GM18907 (cell line): ENCODE data around the gene TRABD.

Experiments used
- ATAC-seq: cut with Tn5 transposase; IDR thresholded peaks from one replicate; pipeline ENCODE4 v1.9.1; 2021; ENCODE audit warnings: mild to moderate bottlenecking, moderate library complexity; ENCODE audit not compliant: unreplicated experiment

The TRABD gene

GRCh38 chr22:50184902-50185374 is 775 bp upstream of the TRABD start:
- no peak for ATAC-seq

- no peak for ATAC-seq
These were observed 535 bp downstream of the TRABD start for GRCh38 chr22:50186181-50186714.

GRCh38 chr22:50186761-50187523 is 1.2 kb downstream of the TRABD start:
- no peak for ATAC-seq

- no peak for ATAC-seq
These were observed 2.6 kb downstream of the TRABD start for GRCh38 chr22:50188356-50188755.

GRCh38 chr22:50189184-50189848 is 3.6 kb downstream of the TRABD start:
- ATAC-seq, result no peak

- peak; percentile 0 for ATAC-seq
These were observed 4.1 kb downstream of the TRABD start for GRCh38 chr22:50189849-50190181.

- peak; percentile 47 for ATAC-seq
These were observed 4.6 kb downstream of the TRABD start for GRCh38 chr22:50190182-50190940.

GRCh38 chr22:50190941-50191741 is 5.4 kb downstream of the TRABD start:
- ATAC-seq, result peak; percentile 19

GRCh38 chr22:50192436-50193204 is 6.9 kb downstream of the TRABD start:
- ATAC-seq, result no peak

GRCh38 chr22:50193621-50194020 is 7.9 kb downstream of the TRABD start:
- no peak for ATAC-seq

GRCh38 chr22:50194037-50194805 is 8.5 kb downstream of the TRABD start:
- ATAC-seq, result no peak

GRCh38 chr22:50196256-50196655 is 10.5 kb downstream of the TRABD start:
- no peak for ATAC-seq

- ATAC-seq, result no peak
These were observed 11.5 kb downstream of the TRABD start for GRCh38 chr22:50197000-50197800.

- no peak for ATAC-seq
These were observed 12.3 kb downstream of the TRABD start for GRCh38 chr22:50197856-50198623.

- no peak for ATAC-seq
These were observed 12.9 kb downstream of the TRABD start for GRCh38 chr22:50198624-50199017.

GRCh38 chr22:50199251-50199721 is 13.6 kb downstream of the TRABD start:
- no peak for ATAC-seq

GRCh38 chr22:50199829-50200460 is 14.2 kb downstream of the TRABD start:
- no peak for ATAC-seq
